H1 (cell line): ENCODE measurements around the gene CRACDL. TPM values are rescaled to one million over a fixed set of nuclear protein-coding genes. Genes with fewer than 3 reads are reported as not detected.

Experiments
- CTCF ChIP-seq, 3 experiments: IDR thresholded peaks; 1 replicate in 2 of 3; 2 replicates in 1 of 3; pipeline versions ENCODE4 v1.5.1 to v1.6.1; 2011; ENCODE audit warnings: low read length in 3 of 3, mild to moderate bottlenecking in 3 of 3, inconsistent platforms in 2 of 3, low read depth in 1 of 3, moderate library complexity in 1 of 3; ENCODE audit not compliant: insufficient read depth in 1 of 3; ENCODE audit errors: control extremely low read depth in 1 of 3
- RFX5 ChIP-seq: IDR thresholded peaks from 2 replicates; pipeline ENCODE4 v1.6.1; 2011; ENCODE audit warnings: low read depth, low read length, improper control_type of control experiment, borderline replicate concordance
- polyA plus RNA-seq, 7 experiments: library from polyadenylated mRNA; depleted of rRNA in 3 of 7; stranded (reverse) in 5 of 7; unstranded in 2 of 7; fragments of >200 nt in 5 of 7; fragments of 200-250 nt in 2 of 7; gene quantifications; 1 replicate in 5 of 7; 2 replicates in 1 of 7; 4 replicates in 1 of 7; pipeline versions ENCODE4 v1.2.1 to v1.2.3, GENCODE V29; 2011 to 2013; ENCODE audit warnings: missing spikeins in 2 of 7, mixed read lengths in 2 of 7
- total RNA-seq: library from RNA; stranded (reverse); fragmentation: NEBNext Ultra II Directional; extraction: Animal tissue kit (Norgen Biotek cat#: 25700); gene quantifications from 2 replicates; pipeline ENCODE4 v1.2.1, GENCODE V29; 2021

CRACDL gene
- total and polyA plus RNA-seq, 2 of the 8 experiments (the other 6 are each of a cell fraction or from before 2014, with no cell fraction given) = 0.07 to 0.38 TPM

GRCh38 chr2:98850074-98850473, 86.0 kb downstream of the CRACDL start (continued):
- TF ChIP-seq CTCF (IDR thresholded peaks at IDR 0.05; ENCODE audit: control extremely low read depth in 1 of 3, insufficient read depth in 1 of 3, low read depth in 1 of 3, low read length in 3 of 3) (no peak), RFX5 (no peak)
- TF ChIP-seq, all 59 proteins: peak for 0
